Mesodermal cell (in vitro differentiated cells): ENCODE results near the gene KRTAP10-8.
"Not testable (repeated sequence)": the region's sequence is repeated elsewhere in the genome, so short reads cannot be mapped to it uniquely, and the experiment has no call there.

Experiments
- H3K27ac ChIP-seq: 2 replicates; pipeline ENCODE4 v1.7.0; 2013; ENCODE audit warnings: mild to moderate bottlenecking, low read depth, low read length, moderate library complexity; ENCODE audit not compliant: severe bottlenecking
- H3K36me3 ChIP-seq: 2 replicates; pipeline ENCODE4 v1.7.1; 2013; ENCODE audit warnings: mild to moderate bottlenecking, low read length, moderate library complexity; ENCODE audit not compliant: control insufficient read depth, insufficient read depth
- H3K4me1 ChIP-seq: one replicate; pipeline ENCODE4 v1.7.1; 2013; ENCODE audit warnings: mild to moderate bottlenecking, low read length; ENCODE audit not compliant: insufficient read depth, control insufficient read depth, poor library complexity, severe bottlenecking
- H3K4me3 ChIP-seq: 2 replicates; pipeline ENCODE4 v1.7.0; 2013; ENCODE audit warnings: low read length, control low read depth, mild to moderate bottlenecking; ENCODE audit not compliant: insufficient read depth, poor library complexity, severe bottlenecking; ENCODE audit errors: extremely low read depth
- H3K9me3 ChIP-seq: 2 replicates; pipeline ENCODE4 v1.7.1; 2013; ENCODE audit warnings: mild to moderate bottlenecking, low read length, moderate library complexity; ENCODE audit not compliant: control insufficient read depth
- WGBS, 2 experiments: methylation state at CpG; one replicate each; pipeline ENCODE4 v1.1.5; 2013; ENCODE audit warnings: missing lambda C conversion rate in 2 of 2; ENCODE audit not compliant: insufficient coverage in 2 of 2; 5-methylcytosine and 5-hydroxymethylcytosine counted together

The KRTAP10-8 gene

GRCh38 chr21:44591801-44592130 is 20.1 kb upstream of the KRTAP10-8 start:
- not testable (repeated sequence) for H3K36me3 ChIP-seq, H3K27ac ChIP-seq, H3K9me3 ChIP-seq, H3K4me3 ChIP-seq
- peaks cover 10% of the 10 kb centered on the region for H3K4me1 ChIP-seq
- WGBS, 2 experiments: no CpG with 5 or more reads among the region's 4 CpGs

GRCh38 chr21:44592446-44593311 is 19.2 kb upstream of the KRTAP10-8 start, which contains the start of gene KRTAP10-6:
KRTAP10-6 (minus strand) TSS chr21:44592505; CDS start chr21:44592484, 21 bp downstream.
- Histone ChIP-seq H3K4me3 (no peak within 1 kb of the TSS), H3K9me3 (no peaks in the 10 kb centered on the region), H3K4me1 (peaks cover 10% of the 10 kb centered on the region), H3K27ac (peak within 1 kb of the TSS; percentile 67), H3K36me3 (no peaks in the 10 kb centered on the region)
- 89 to 92% methylated on average over 29 to 32 of the region's 33 CpGs for WGBS, 2 experiments

- Histone ChIP-seq H3K36me3 (no peaks in the 10 kb centered on the region), H3K4me1 (peaks cover 10% of the 10 kb centered on the region), H3K9me3 (peaks cover 2% of the 10 kb centered on the region), H3K4me3 (no peak overlapping the region), H3K27ac (peak overlapping the region; percentile 67)
- 79 to 82% methylated on average over 19 to 20 of the region's 20 CpGs for WGBS, 2 experiments
Measured at GRCh38 chr21:44593598-44594405, 18.1 kb upstream of the KRTAP10-8 start.

GRCh38 chr21:44594406-44594916 is 17.4 kb upstream of the KRTAP10-8 start:
- H3K4me1 ChIP-seq: peaks cover 10% of the 10 kb centered on the region
- H3K36me3 ChIP-seq: no peaks in the 10 kb centered on the region
- WGBS, 2 experiments: 92 to 95% methylated on average over 7 to 11 of the region's 12 CpGs
- no peak overlapping the region for H3K27ac ChIP-seq
- no peak overlapping the region for H3K4me3 ChIP-seq
- H3K9me3 ChIP-seq: peaks cover 3% of the 10 kb centered on the region

- WGBS, 2 experiments: 98 to 100% methylated on average over 2 to 5 of the region's 6 CpGs
- Histone ChIP-seq H3K27ac (no peak overlapping the region), H3K36me3 (no peaks in the 10 kb centered on the region), H3K9me3 (peaks cover 3% of the 10 kb centered on the region), H3K4me1 (peaks cover 10% of the 10 kb centered on the region), H3K4me3 (no peak overlapping the region)
Measured at GRCh38 chr21:44595524-44595923, 16.4 kb upstream of the KRTAP10-8 start.

GRCh38 chr21:44596068-44596725 is 15.7 kb upstream of the KRTAP10-8 start:
- WGBS, 2 experiments: 97 to 98% methylated on average over 5 to 7 of the region's 9 CpGs
- Histone ChIP-seq H3K9me3 (peaks cover 3% of the 10 kb centered on the region), H3K4me3 (no peak overlapping the region), H3K4me1 (peaks cover 10% of the 10 kb centered on the region), H3K36me3 (no peaks in the 10 kb centered on the region), H3K27ac (no peak overlapping the region)

- H3K4me1 ChIP-seq: peaks cover 10% of the 10 kb centered on the region
- H3K27ac ChIP-seq: peak overlapping the region; percentile 51
- no peak overlapping the region for H3K4me3 ChIP-seq
- H3K36me3 ChIP-seq: no peaks in the 10 kb centered on the region
- H3K9me3 ChIP-seq: peaks cover 3% of the 10 kb centered on the region
- 74 to 75% methylated on average over 10 to 11 of the region's 11 CpGs for WGBS, 2 experiments
Measured at GRCh38 chr21:44598061-44598460, 13.8 kb upstream of the KRTAP10-8 start.

- Histone ChIP-seq H3K27ac (no peak overlapping the region), H3K4me1 (no peaks in the 10 kb centered on the region)
- 89 to 100% methylated on average over 4 to 6 of the region's 8 CpGs for WGBS, 2 experiments
Measured at GRCh38 chr21:44599264-44600029, 12.4 kb upstream of the KRTAP10-8 start.

GRCh38 chr21:44600118-44600978 is 11.5 kb upstream of the KRTAP10-8 start, which contains the start of gene KRTAP10-7:
KRTAP10-7 (plus strand) TSS chr21:44600597; CDS start chr21:44600622, 25 bp downstream.
- H3K4me1 ChIP-seq, H3K36me3 ChIP-seq, H3K9me3 ChIP-seq, H3K27ac ChIP-seq, H3K4me3 ChIP-seq: not testable (repeated sequence)
- WGBS, 2 experiments: 94 to 98% methylated on average over 7 to 8 of the region's 23 CpGs

More at GRCh38 chr21:44599264-44600029, 12.4 kb upstream of the KRTAP10-8 start:
- Histone ChIP-seq H3K36me3 (no peaks in the 10 kb centered on the region), H3K9me3 (peaks cover 4% of the 10 kb centered on the region), H3K4me3 (no peak overlapping the region)
